GM12864 (cell line): ENCODE results near the gene MIOX.
"Not testable (repeated sequence)": the region's sequence is repeated elsewhere in the genome, so short reads cannot be mapped to it uniquely, and the experiment has no call there.

Source experiments
- DNase-seq: peaks from one replicate; pipeline ENCODE4 v3.0.0-alpha.2; 2011; ENCODE audit warnings: low read depth
- H3K4me3 ChIP-seq: 2 replicates; pipeline ENCODE4 v1.5.1; 2011; ENCODE audit warnings: mild to moderate bottlenecking, low read depth, low read length, control low read depth
- TF ChIP-seq, protein P1 (sequence below): IDR thresholded peaks from 2 replicates; pipeline ENCODE4 v1.5.1; 2011; ENCODE audit warnings: low read depth, mild to moderate bottlenecking, moderate library complexity, low read length, control low read depth, inconsistent platforms; ENCODE audit errors: missing control alignments

Gene MIOX

DNA sequence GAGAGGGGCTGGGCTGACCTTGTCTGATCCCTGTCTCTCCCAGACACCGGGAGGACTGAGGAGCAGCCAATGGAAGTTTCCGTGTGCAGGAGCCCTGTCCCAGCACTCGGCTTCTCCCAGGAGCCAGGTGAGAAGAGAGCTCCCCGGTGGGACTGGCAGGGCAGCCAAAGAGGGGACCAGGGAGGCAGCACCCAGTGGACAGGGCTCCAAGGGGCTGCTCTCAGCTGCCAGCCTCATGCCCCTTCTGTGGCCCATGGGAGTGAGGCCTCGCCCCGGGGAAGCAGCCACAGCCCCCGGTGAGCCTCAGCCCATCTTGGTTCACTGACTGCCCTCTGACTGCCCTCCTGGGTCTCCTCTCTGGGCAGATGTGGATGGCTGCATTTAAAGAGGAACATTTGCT is 31.9 kb downstream of the MIOX start:
- TF ChIP-seq, protein P1, sequence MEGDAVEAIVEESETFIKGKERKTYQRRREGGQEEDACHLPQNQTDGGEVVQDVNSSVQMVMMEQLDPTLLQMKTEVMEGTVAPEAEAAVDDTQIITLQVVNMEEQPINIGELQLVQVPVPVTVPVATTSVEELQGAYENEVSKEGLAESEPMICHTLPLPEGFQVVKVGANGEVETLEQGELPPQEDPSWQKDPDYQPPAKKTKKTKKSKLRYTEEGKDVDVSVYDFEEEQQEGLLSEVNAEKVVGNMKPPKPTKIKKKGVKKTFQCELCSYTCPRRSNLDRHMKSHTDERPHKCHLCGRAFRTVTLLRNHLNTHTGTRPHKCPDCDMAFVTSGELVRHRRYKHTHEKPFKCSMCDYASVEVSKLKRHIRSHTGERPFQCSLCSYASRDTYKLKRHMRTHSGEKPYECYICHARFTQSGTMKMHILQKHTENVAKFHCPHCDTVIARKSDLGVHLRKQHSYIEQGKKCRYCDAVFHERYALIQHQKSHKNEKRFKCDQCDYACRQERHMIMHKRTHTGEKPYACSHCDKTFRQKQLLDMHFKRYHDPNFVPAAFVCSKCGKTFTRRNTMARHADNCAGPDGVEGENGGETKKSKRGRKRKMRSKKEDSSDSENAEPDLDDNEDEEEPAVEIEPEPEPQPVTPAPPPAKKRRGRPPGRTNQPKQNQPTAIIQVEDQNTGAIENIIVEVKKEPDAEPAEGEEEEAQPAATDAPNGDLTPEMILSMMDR: no peak
- no peak for DNase-seq
- no peak overlapping the region for H3K4me3 ChIP-seq

DNA sequence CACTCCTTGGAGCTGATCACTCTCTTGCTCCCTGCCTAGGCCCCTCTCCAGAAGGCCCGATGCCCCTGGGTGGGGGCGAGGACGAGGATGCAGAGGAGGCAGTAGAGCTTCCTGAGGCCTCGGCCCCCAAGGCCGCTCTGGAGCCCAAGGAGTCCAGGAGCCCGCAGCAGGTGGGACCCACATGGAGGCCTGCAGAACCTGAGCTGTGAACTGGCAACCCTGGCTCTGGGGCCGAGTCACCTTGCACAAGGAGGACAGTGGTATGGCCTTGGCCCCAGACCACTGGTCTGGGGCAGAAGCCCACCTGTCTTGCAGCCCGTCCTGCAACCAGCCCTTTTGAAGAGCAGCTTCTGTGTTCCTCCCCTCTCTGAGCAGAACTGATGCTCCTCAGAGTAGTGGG is 32.5 kb downstream of the MIOX start:
- DNase-seq: no peak
- H3K4me3 ChIP-seq: no peak overlapping the region
- TF ChIP-seq, protein P1: no peak

DNA sequence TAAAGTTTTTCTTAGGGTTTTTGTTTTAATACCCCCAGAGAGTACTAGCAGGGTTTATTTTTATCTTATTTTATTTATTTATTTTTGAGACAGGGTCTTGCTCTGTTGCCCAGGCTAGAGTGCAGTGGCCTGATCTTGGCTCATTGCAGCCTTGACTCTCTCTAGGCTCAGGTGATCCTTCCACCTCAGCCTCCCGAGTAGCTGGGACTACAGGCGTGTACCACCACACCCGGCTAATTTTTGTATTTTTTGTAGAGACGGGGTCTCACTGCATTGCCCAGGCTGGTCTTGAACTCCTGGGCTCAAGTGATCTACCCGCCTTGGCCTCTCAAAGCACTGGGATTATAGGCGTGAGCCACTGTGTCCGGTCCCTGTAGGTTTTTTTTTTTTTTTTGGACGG is 33.5 kb downstream of the MIOX start:
- DNase-seq, H3K4me3 ChIP-seq: not testable (repeated sequence)

DNA sequence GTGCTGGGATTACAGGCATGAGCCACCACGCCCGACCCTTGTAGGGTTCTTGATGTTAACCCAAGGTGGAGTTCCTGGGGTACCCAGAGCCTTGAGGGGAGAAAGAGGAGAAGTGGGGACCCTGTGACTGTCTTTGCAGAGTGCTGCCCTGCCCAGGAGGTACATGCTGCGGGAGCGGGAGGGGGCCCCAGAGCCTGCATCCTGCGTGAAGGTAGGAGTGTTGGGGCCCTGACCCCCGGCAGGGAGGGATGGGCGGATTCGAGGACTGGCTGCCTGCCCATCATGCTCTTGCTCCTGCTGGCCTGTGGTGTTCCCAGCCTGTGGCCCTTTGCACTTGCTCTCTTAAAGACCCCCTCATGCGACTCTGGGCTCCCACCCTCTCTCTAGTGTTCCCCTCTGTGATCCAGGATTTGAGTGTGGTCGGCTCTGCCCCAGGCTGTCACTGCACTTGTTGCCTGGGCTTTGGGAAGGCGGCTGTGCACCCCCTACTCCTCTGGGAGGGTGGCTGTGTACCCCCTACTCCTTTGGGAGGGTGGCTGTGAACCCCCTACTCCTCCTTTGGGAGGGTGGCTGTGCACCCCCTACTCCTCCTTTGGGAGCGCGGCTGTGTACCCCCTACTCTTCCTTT is 34.3 kb downstream of the MIOX start:
- DNase-seq: no peak
- TF ChIP-seq, protein P1: no peak
- H3K4me3 ChIP-seq: no peak overlapping the region

DNA sequence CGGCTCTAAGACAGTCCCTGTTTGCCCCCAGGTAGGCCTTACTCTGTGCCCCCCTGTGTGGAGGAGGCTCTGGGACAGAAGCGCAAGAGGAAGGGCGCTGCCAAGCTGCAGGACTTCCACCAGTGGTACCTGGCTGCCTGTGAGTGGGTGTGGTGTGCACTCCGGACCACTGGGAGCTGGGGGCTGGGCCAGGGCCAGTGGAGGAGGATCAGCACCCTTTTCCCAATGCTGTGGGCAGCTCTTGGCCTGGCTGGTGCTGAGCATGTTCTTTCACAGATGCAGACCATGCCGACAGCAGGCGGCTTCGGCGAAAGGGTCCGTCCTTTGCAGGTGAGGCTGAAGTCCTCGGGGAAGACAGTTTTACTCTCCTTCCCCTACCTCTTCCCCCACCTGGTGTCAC is 35.1 kb downstream of the MIOX start:
- TF ChIP-seq, protein P1: no peak
- no peak overlapping the region for H3K4me3 ChIP-seq
- no peak for DNase-seq

DNA sequence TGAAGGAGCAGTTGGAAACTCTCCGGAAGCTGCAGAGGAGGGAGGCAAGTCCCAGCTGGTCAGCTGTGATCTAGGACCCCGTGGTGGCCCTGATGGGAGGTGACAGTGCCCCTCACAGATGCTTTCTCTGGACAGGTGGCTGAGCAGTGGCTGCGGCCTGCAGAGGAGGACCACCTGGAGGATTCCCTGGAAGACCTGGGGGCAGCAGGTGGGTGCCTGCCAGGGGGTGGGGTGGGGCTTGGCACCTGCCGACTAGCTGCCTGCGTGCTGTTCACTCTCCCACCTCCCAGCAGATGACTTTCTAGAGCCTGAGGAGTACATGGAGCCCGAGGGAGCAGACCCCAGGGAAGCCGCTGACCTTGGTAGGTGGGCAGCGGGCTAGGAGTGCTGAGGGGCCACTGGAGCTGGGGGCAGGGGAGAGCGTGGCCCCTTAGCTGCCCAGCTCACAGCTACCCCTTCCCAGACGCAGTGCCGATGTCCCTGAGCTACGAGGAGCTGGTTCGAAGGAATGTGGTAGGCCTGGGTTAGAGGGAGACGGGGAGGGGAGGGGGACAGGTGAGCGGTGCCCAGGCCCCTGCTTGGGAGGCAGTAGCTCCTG is 35.6 kb downstream of the MIOX start:
- DNase-seq: no peak
- TF ChIP-seq, protein P1: no peak
- no peak overlapping the region for H3K4me3 ChIP-seq

DNA sequence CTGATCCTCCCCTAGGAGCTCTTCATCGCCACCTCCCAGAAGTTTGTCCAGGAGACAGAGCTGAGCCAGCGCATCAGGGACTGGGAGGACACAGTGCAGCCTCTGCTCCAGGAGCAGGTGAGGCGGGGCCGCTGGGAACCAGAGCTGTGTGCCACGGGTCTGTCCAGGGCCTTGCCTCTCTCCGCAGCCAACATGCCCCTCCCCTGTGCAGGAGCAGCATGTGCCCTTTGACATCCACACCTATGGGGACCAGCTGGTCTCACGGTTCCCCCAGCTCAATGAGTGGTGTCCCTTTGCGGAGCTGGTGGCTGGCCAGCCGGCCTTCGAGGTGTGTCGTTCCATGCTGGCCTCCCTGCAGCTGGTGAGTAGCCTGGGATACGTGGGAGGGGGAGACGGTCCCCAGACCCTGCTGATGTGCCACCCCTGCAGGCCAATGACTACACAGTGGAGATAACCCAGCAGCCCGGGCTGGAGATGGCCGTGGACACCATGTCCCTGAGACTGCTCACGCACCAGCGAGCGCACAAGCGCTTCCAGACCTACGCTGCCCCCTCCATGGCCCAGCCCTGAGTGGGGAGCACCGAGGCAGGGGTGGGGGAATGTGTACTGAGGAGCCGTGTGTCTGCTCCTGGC is 36.3 kb downstream of the MIOX start:
- DNase-seq: no peak
- no peak overlapping the region for H3K4me3 ChIP-seq
- TF ChIP-seq, protein P1: no peak
